COLO829 (cell line): ENCODE results near the gene KIAA1328.

Experiments
- DNase-seq: peaks from one replicate; pipeline ENCODE4 v3.0.0; 2012; ENCODE audit warnings: low spot score

Gene KIAA1328

DNA sequence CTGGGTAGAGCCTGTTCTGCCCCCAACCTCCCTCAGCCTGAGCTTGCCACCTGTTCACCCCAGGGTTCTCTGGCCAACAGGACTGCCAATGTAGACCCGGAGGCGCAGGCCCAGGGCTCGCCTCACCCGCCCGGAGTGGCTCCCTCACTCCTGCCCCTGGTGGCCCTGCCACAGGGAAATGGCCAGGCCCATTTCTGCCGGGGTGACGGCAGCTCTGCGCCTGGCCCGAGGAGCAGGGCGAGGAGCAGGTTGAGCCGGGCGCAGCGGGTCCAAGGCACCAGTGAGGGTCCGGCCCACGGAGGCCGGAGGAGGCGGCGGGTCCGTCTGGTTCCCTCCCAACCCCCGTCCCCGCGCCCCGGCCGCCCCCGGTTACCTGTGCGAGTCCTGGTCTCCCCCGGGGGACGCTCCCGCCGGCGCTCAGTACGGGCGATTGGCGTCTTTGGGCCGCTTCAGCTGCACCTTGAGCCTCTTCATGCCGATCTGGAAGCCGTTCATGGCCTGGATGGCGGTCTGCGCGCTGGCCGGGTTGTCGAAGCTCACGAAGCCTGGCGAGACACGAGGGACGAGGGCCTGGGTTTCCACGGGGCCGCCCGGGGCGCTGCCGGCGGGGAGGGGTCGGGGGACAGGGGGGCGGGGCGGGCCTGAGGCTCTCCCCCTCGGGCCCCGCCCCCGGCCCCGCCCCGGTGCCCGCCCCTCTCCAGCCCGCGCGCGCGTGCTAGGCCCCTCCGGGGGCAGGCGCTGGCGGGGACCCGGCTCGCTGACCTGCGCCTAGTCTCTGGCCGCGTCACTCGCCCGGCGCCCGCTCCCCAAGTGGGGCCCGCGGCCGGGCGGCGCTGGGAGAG, 424.7 kb downstream of the KIAA1328 start:
- DNase-seq = no peak

DNA sequence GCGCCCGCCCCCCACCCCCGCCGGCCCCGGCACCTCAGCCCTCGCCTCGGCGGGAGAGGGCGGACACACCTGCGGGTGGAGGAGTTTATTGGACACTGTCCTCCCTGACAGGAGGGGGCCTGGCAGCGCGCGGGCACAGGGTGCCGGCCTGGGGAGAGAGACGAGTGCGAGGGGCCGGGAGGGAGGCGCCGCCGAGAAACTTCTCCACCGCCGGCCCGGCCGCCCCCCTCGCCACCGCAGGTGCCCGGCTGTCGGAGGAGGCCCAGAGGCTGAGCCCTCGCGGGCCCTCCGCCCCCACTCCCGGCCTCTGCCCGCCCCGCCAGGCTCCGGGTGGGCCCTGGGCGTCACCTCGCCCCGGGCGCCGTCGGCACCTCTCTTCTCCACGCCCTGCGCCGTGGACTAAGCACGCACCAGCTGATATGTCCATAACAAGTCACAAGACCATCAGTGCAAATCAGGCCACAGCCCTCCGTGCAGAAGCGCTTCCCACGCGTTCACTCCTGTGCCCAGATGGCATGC, 425.4 kb downstream of the KIAA1328 start:
- DNase-seq = no peak

DNA sequence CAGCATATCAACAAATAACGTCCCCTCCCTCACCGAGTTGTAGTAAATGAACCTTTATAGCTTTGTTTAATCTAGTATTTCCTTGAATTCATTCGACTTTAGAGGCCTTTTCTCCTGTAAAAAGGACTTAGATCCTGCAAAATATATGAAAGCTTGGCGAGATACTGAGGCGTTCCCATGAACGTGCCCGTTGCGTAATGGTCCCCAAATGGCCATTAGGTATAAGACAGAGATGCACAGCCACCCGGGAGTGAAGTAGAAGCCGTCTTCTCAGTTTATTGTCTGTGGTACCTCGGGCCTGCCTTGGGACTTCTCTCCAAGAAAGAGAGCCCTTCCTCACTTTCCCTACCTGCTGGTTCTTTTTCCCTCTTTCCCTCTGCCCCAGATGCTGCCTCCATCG, 426.0 kb downstream of the KIAA1328 start:
- no peak for DNase-seq

DNA sequence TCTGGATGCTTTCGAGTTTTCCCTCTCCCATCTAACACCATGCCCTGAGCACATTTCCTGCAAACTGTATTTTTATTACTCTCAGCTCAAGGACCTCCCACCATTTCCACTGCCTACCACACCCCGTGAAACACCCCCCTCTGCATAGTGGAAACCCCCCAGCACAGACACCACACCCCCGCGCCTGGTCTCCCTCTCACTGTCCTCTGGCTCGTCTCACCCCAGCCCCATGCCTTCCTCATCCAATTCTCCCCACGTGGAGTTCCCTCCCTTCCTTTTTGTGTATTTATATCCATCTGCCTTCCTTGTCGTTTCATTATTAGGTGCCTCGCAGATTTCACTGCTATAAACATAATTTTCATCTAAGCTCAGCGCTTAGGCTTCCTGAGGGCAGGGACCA, 429.2 kb downstream of the KIAA1328 start:
- no peak for DNase-seq

DNA sequence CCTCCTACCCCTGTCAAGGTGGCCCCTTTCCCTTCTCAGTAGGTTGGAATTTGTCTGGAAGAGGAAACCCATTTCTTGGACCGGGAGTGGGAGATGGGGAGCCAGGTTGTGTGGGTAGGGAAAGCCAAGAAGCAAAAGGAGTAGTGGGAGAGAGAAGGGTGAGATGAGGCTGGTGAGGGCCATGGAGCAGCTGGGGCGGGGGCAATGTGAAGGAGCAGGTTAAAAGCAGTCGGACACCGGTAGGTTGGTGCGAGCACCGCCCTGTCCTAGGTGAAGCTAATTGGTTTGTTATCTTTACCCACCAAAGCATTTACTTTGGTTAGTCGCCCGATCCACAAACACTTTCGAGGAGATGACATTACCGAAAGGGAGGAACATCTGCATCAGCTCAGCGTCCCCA, 429.9 kb downstream of the KIAA1328 start:
- DNase-seq = no peak

DNA sequence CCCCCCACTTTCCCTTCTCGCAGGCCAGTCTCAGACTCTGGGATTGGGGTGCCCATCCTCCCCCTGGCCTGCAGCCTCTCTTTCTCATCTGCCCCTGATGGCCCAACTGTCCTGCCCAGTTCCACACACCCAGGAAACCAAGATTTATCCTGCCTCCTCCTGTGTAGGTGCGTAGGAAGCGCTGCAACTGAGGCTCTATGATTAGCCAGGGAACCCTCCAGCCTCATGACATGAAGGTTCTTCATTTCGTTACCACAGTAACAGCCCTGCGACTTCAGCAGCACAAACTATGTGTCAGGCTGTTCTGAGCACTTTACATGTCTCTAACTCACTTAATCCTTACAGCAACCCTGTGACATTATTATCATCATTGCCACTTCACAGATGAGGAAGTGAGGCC, 430.8 kb downstream of the KIAA1328 start:
- DNase-seq = no peak

DNA sequence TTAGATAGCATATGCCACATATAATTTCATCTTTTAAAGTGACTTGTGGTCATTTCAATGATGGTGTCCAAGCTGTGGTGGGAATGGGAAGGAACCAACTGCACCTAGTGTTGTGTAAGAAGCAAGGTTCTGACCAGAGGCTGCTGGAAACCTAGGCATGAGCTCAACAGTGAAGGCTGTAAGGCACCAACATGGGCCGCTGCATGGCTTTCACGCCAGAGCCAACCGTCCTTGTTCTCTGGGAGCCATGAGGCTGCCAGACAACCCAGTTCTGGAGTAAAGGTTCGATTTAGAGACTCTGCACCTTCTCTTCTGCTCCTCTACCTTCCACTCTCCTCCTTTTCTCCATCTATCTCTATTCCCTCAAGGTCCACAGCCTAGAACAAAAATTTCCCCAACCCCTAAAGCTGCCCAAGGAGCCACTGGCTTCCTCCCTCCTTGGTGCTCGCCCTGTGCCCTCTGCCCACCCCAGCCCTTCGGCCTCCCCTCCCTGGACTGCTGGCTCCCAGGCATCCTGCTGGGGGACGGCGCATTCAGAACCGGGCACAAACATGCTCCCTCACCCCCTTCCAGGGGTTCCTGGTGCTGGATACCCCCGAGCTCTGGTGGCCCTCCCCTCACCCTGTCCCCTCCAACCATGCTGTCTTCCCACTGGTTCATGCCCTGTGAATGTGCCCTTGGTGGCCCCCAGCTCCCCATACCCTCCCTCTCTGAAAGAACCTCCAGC, 431.6 kb downstream of the KIAA1328 start:
- DNase-seq = no peak

DNA sequence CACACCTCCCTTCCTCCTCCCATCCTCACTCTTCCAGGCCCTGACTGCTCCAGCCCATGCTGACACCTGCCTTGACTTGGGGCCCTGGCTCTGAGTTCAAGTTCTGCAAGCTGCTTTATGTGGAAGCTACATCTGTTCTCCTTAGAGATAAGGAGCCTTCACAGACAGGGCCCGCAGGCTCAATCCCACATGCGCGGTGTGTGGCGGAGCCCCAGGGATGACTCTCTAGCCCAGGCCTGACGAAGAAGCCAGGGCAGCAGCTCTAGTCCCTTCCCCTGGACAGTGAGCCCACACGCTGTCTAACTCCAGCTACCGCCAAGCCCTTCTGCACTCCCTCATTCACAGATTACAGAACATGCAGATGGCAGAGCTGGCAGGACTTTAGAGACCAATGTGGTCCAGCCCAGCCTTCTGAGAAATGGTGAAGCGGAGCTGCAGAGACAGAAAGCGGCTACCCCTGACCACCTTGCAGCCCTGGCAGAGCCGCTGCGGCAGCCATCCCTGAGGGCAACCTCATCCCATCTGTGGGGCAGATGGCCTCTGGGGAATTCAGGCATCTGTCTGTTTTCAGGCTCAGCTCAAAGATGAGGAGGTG, 432.4 kb downstream of the KIAA1328 start:
- no peak for DNase-seq

DNA sequence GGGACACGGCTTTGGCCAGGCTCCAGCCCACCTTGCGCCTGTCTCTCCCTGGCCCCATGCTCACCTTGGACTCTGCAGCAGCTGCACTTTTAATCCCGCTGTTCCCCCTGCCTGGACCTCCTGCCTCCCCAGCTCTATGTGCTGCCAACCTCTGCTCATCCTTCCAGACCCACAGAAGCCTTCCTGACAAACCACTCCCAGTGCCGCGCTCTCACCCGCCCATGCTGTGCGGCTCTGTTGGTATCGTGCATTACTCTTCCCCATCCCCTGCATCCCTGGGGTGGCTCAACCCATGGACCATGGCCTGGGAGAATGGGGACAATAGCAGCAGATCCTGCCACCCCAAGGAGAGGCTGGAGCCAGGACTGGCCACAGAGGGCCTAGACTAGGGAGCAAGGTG, 433.1 kb downstream of the KIAA1328 start:
- no peak for DNase-seq

DNA sequence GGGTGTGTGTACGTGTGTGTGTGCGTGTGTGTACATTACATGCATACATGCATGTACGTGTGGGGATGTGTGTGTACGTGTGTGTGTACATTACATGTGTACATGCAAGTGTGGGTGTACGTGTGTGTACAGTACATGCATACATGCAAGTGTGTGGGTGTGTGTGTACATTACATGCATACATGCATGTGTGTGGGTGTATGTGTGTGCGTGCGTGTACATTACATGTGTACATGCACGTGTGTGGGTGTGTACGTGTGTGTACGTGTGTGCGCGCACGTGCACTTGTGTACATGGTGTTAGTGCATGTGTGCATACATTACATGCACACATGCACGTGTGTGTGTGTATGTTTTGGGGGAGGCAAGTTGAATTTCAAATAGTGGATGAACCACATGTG, 436.0 kb downstream of the KIAA1328 start:
- no peak for DNase-seq

DNA sequence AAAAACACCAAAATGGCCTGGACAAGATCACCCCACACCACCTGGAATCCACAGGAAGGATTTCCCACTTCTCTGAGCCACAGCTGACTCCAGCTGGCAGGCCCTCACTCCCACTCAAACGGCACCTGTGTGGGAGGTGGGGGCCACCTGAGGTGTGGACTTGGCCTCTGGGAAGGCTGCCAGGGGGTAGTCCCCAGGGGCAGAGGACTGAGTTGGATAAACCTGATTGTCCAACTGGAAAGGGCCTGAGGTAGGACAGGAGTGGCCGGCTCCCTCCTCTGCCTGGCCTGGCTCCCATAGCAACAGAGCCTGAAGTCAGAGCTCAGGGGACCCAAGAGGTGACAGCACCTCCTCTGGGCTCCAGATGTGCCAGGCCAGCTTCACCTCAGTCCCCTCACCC, 436.5 kb downstream of the KIAA1328 start:
- DNase-seq = no peak

DNA sequence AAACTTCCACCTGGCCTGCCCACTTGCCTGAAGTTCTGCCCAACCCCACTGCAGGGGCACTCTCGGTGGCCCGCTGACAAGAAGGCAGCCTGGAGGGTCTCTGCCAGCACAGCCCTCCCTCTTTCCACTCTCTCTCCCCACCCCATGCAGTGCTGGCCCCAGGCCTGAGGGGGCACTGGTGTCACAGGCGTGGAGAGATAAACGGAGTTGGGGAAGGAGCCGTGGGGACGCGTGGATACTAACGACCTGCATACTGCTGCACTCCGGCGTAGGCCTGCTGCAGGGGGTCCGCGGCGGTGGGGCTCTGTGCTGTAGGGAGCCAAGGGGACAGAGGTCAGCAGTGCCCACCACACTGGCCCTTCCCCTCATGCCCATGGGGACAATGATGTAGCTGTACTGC, 437.4 kb downstream of the KIAA1328 start:
- DNase-seq = no peak

DNA sequence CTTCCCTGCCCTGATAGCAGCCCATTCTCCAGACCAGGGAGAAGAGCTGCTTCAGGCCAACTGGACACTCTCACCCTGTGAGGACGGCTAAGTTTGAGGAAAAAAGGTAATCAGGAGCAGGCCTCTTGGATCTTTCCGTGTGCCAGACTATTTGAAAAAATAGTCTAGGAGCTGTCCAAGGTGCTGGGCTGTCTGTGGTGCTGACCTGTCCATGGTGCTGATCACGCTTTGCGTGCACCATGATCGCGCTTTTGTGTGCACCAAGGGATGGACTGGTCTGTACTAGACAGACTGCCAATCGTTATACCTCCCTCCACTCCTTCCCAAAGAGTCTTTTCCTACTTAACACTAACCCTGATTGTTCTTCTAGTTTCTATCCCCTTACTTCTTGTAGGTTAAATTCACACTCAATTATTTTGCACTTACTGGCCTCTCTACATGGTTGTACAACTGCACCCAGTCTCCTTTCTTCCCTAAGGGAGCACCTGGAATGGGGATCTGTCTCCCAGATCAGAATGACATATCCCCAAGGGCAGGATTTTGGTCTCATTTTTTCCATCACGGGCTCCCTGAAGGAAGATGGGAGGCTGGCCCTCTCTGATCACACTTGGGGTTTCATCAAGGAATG, 441.2 kb downstream of the KIAA1328 start:
- peak; percentile 25 for DNase-seq

DNA sequence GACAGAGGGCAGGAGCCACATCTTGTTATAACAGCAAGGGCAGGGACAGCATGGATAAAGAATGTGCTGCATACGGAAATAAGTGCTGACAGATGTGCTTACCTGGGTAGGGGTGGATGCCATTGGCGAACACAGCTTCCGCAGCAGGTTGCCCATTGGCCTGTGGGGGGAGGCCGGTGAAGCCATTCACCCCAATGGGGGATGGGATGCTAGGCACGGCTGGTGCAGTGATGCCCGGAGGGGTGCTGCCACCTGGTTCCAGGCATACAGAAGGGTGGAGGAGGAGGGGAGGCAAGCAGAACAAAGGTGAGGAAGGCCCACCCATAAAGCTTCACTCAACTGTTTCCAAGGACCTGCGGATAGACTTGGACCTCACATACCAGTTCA, 441.7 kb downstream of the KIAA1328 start:
- no peak for DNase-seq

DNA sequence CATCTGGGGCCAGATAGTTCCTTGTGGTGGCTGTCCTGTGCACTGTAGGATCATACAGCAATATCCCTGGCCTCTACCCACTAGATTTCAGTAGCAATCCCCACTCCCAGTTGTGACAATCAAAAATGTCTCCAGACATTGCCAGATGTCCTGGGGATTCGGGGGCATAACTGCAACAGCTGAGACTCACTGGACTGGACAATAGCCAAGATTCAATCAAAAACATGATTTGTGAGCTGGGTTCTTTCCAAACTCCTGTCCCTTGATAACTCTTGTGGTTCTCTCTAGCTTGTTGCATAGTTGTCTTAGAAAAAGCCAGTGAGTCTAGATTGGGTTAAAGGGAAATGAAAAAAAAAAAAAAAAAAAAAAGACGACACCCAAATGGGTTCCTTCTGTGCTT, 443.3 kb downstream of the KIAA1328 start:
- no peak for DNase-seq

DNA sequence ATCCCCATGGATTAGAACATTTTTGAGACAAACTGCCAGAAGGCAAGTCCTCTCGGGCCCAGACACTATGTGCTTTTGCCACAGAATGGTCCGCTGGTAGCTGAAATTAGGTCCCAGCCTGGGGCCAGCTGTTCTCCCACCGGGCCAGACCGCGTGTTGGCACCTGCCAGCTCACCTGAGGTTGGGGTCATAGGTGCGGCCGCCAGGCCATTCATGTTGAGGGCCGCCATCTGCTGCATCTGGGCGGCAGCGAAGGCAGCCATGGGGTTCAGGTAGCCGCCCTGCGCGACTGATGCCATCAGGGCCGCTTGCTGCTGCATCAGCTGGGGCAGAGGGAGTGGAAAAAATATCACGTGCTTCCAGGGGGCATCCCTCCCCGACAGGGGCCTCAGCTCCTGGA, 443.9 kb downstream of the KIAA1328 start:
- DNase-seq = no peak

DNA sequence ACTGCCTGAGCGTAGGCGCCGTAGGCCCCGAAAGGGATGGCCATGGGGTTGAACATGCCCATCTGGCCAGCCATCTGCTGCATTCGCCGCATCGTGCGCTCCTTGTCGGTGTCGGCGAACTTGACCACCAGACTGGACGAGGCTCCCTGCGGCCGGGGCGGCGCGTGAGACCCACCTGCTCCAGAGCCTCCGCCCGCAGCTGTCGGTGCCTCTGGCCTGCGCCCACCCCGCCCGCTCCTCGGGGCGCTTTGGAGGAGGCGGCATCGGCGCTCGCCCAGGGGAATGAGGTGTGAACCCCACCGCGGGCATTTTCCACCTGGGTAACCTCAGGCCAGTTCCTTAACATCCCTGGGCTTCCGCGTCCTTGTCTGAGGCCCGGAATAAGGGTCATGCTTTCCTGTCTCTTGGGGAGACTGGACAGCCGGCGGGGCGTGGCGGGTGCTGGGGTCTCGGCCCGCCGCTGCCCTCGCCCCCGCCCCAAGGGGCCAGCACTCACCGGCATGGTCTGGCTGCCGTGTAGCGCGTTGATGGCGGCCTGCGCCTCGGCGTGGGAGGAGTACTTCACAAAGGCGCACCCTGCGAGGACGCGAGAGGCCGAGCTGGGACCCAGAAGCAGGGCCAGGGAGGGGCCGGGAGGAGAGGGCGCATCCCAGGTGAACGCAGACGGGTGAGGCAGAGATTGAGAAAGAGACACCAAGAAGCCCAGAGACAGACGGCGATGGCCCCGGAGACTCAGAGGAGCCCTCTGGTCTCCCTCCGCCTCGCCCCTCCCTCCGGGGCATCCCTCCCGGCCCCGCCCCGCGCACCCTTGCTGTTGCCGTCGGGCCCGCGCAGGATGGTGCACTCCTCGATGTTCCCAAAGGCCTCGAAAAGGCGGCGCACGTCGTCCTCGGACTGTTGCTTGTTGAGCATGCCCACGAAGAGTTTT, 445.6 kb downstream of the KIAA1328 start:
- no peak for DNase-seq

DNA sequence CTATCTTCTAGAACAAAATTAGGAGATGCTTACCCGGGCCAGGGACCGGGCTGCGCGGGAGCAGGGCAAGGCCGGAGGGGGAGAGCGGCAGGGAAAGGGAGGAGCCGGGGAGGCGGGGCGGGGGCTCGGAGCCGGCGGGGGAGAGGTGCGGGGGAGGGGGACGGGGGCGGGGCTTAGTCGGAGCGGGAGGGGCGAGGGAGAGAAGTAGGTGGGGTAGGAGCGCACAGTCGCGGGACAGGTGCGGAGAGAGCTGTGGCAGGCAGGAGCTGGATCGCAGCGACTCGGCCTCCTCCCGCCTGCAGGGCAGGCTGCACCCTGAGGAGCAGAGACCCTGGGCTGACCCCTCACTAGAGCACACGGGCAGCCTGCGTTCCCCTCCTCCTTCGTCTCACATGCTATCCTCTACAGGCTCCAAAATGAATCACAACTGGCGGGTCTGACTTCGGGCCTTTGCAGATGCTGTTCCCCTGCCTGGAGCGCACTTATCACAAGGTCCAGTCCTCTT, 446.4 kb downstream of the KIAA1328 start:
- DNase-seq = no peak

DNA sequence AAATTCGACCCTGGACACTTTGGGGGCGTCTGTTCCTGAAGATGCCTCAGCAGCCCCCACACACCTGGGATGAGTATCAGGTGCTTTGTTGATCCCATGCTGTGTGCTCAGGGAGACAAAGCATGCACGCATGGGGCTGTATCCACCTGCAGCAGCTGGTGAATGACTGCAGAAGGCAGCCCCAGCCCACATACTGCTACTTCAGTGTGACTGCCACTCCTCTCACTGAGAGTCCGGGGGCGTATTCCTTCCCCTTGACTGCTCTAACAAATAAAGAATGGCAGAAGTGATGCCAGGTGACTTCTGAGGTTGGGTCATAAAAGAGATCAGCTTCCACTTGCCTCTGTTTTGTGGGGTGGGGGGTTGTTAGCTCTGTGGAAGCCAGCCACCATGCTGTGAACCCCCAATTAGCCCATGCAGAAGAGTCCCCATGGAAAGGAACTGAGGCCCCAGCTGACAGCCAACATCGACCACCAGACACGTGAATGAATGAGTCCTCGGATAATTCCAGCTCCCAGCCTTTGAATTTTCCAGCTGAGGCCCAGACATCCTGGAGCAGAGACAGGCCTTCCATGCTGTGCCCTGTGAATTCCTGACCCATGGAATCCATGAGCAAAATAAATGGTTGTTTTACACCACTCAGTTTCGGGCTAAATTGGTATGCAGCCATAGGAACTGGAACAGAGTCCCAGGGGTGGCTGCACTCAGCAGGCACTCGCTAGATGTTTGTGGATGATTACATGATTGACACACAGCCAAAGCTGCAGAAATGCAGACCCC, 447.4 kb downstream of the KIAA1328 start:
- no peak for DNase-seq

DNA sequence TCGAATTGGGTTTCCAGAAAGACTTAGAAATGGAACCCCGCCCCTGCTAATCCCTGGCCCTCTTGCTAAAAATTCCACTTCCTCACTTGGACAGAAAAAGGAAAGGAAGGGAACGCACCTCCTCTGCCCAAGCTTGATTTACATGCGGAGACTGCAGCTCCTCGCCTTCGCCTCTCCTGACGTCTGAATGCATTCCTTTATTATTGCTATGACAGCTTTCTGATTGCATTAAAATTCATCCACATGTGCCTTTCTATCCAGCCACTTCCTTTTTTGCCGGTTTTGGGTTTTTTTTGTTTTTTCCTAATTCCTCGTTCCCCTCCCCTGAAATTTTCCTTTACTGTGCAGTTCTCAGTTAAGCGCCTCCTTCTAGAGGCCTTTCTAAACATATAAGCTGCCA, 448.9 kb downstream of the KIAA1328 start:
- no peak for DNase-seq
